OCI-LY1 (cell line): Measurements from ENCODE around the gene YEATS2.

Experiments
- CTCF ChIP-seq: fragments of 200-600 bp; sonication (generic), shearing (Covaris generic); IDR thresholded peaks from 2 replicates; pipeline ENCODE4 v1.5.1; 2017; ENCODE audit warnings: mild to moderate bottlenecking, antibody characterized with exemption, low read length, moderate library complexity, mixed read lengths
- EZH2 ChIP-seq: fragments of 200-600 bp; sonication (generic), shearing (Covaris generic); IDR thresholded peaks from 2 replicates; pipeline ENCODE4 v1.8.0; 2017; ENCODE audit warnings: borderline replicate concordance, mixed run types, mild to moderate bottlenecking, antibody characterized with exemption, low read length, moderate library complexity, mixed read lengths

- no peak for TF ChIP-seq CTCF
- TF ChIP-seq EZH2 = no peak
These were observed 13.9 kb downstream of the YEATS2 start for GRCh38 chr3:183711516-183711915.
